CD14-positive monocyte (primary cell): Measurements from ENCODE around the gene DGCR8. TPM values are rescaled to one million over a fixed set of nuclear protein-coding genes. Genes with fewer than 3 reads are reported as not detected.

ENCODE experiments used
- DNase-seq, 3 donors: peaks; one replicate each; pipeline ENCODE4 v3.0.0-alpha.2; 2011 to 2022
- H2AFZ ChIP-seq: 2 replicates; pipeline ENCODE4 v1.6.0; 2012; ENCODE audit warnings: mild to moderate bottlenecking, low read depth, low read length, inconsistent platforms; ENCODE audit not compliant: insufficient read depth, poor library complexity, severe bottlenecking
- H3K27ac ChIP-seq, 2 donors: 1 replicate in 1 of 2; 2 replicates in 1 of 2; pipeline ENCODE4 v1.5.1; 2012 to 2013; ENCODE audit warnings: low read length in 2 of 2, control low read depth in 1 of 2, inconsistent platforms in 1 of 2, low read depth in 1 of 2, mild to moderate bottlenecking in 1 of 2
- H3K27me3 ChIP-seq, 2 donors: one replicate each; pipeline versions ENCODE4 v1.6.0 to v1.6.1; 2011 to 2013; ENCODE audit warnings: low read length in 2 of 2; ENCODE audit not compliant: control insufficient read depth in 2 of 2, insufficient read depth in 2 of 2
- H3K36me3 ChIP-seq, 2 donors: replicated peaks in 1 of 2; 1 replicate in 1 of 2; 2 replicates in 1 of 2; pipeline versions ENCODE4 v1.5.1 to v1.6.1; 2012 to 2013; ENCODE audit warnings: low read length in 2 of 2, control low read depth in 1 of 2, inconsistent platforms in 1 of 2, mild to moderate bottlenecking in 1 of 2; ENCODE audit not compliant: insufficient read depth in 2 of 2, control insufficient read depth in 1 of 2
- H3K4me1 ChIP-seq, 2 donors: 1 replicate in 1 of 2; 2 replicates in 1 of 2; pipeline versions ENCODE4 v1.5.1 to v1.6.1; 2012 to 2013; ENCODE audit warnings: low read length in 2 of 2, control low read depth in 1 of 2, inconsistent platforms in 1 of 2, mild to moderate bottlenecking in 1 of 2, moderate library complexity in 1 of 2; ENCODE audit not compliant: insufficient read depth in 2 of 2, control insufficient read depth in 1 of 2
- H3K4me2 ChIP-seq: replicated peaks from 2 replicates; pipeline ENCODE3; 2012; ENCODE audit warnings: low read length, moderate library complexity, mild to moderate bottlenecking; ENCODE audit not compliant: poor library complexity, severe bottlenecking; ENCODE audit errors: extremely low read depth
- H3K4me3 ChIP-seq, 3 experiments: fragments of 200-600 bp in 1 of 3; sonication (generic) in 1 of 3; replicated peaks in 1 of 3; 1 replicate in 2 of 3; 2 replicates in 1 of 3; pipeline ENCODE4 v1.5.1; 2011 to 2013; ENCODE audit warnings: low read length in 3 of 3, mild to moderate bottlenecking in 3 of 3, control low read depth in 2 of 3, low read depth in 2 of 3, inconsistent platforms in 1 of 3, moderate library complexity in 1 of 3
- H3K79me2 ChIP-seq: 2 replicates; pipeline ENCODE4 v1.6.0; 2012; ENCODE audit warnings: mild to moderate bottlenecking, control low read depth, inconsistent platforms, low read length, moderate library complexity; ENCODE audit not compliant: insufficient read depth
- H3K9ac ChIP-seq: 2 replicates; pipeline ENCODE4 v1.6.0; 2017; ENCODE audit warnings: low read length, mild to moderate bottlenecking; ENCODE audit not compliant: insufficient read depth, poor library complexity, severe bottlenecking
- H3K9me3 ChIP-seq, 2 donors: replicated peaks in 1 of 2; 1 replicate in 1 of 2; 2 replicates in 1 of 2; pipeline versions ENCODE4 v1.5.1 to v1.6.1; 2012 to 2013; ENCODE audit warnings: low read length in 2 of 2, control low read depth in 1 of 2; ENCODE audit not compliant: control insufficient read depth in 1 of 2, insufficient read depth in 1 of 2
- H4K20me1 ChIP-seq: 2 replicates; pipeline ENCODE4 v1.6.0; 2012; ENCODE audit warnings: mild to moderate bottlenecking, low read length, control low read depth, moderate library complexity; ENCODE audit not compliant: insufficient read depth
- H3K27ac Mint-ChIP-seq, 7 donors: one replicate each; pipeline ENCODE4 v1.8.0; 2020; ENCODE audit warnings: mild to moderate bottlenecking in 7 of 7, mixed read lengths in 7 of 7, moderate library complexity in 6 of 7, inconsistent platforms in 2 of 7
- H3K27me3 Mint-ChIP-seq, 3 donors: one replicate each; pipeline ENCODE4 v1.8.0; 2021 to 2022; ENCODE audit warnings: low read depth in 3 of 3, mild to moderate bottlenecking in 3 of 3, mixed read lengths in 3 of 3, moderate library complexity in 3 of 3, inconsistent platforms in 1 of 3
- H3K36me3 Mint-ChIP-seq, 2 donors: one replicate each; pipeline ENCODE4 v1.8.0; 2020; ENCODE audit warnings: mixed read lengths in 2 of 2, inconsistent platforms in 1 of 2, mild to moderate bottlenecking in 1 of 2
- H3K4me1 Mint-ChIP-seq: one replicate; pipeline ENCODE4 v1.8.0; 2020; ENCODE audit warnings: mild to moderate bottlenecking, mixed read lengths
- H3K4me3 Mint-ChIP-seq, 2 donors: one replicate each; pipeline ENCODE4 v1.8.0; 2020; ENCODE audit warnings: mild to moderate bottlenecking in 2 of 2, mixed read lengths in 2 of 2, moderate library complexity in 1 of 2
- H3K9me3 Mint-ChIP-seq, 7 donors: one replicate each; pipeline ENCODE4 v1.8.0; 2020 to 2022; ENCODE audit warnings: mixed read lengths in 7 of 7, mild to moderate bottlenecking in 6 of 7, moderate library complexity in 6 of 7, inconsistent platforms in 2 of 7
- CTCF ChIP-seq: fragments of 200-600 bp; IDR thresholded peaks from one replicate; pipeline ENCODE4 v1.8.0; 2022; ENCODE audit warnings: antibody characterized with exemption, mild to moderate bottlenecking
- WGBS: methylation state at CpG from one replicate; pipeline ENCODE4 v1.1.5; 2013; ENCODE audit warnings: missing lambda C conversion rate; ENCODE audit not compliant: insufficient coverage; 5-methylcytosine and 5-hydroxymethylcytosine counted together
- intact Hi-C, 2 donors: fragments of 100-400 bp; cut with micrococcal nuclease; formaldehyde crosslinking; loops; one replicate each; pipeline versions ENCODE4 v1.15.0 to v1.15.1; 2023
- polyA minus RNA-seq: library from RNA; depleted of rRNA, polyadenylated mRNA; stranded (reverse); fragments of >200 nt; gene quantifications from 2 replicates; pipeline ENCODE4 v1.2.3, GENCODE V29; 2012
- polyA plus RNA-seq, 3 donors: library from polyadenylated mRNA; depleted of rRNA in 1 of 3; unstranded in 2 of 3; stranded (reverse) in 1 of 3; fragments of 300-500 nt in 2 of 3; fragments of >200 nt in 1 of 3; fragmentation: Illumina TruSeq in 2 of 3; gene quantifications; 1 replicate in 2 of 3; 2 replicates in 1 of 3; pipeline ENCODE4 v1.2.3, GENCODE V29; 2012 to 2021
- total RNA-seq, 12 experiments: library from RNA in 1 of 12; stranded (reverse) in 1 of 12; fragments of 120-200 nt in 1 of 12; gene quantifications; one replicate each; pipeline ENCODE4 v1.2.4 and lab custom pipeline; 2013 to 2026; ENCODE audit warnings: mixed read lengths in 6 of 12, inconsistent platforms in 1 of 12

The DGCR8 gene
- 14.7 TPM for total RNA-seq (2013)
- polyA plus RNA-seq (10 to 100 TPM in 1 of 3 donors, 1 to 10 TPM in 2; 1.2 to 18.7 (median 1.4) TPM), polyA minus RNA-seq (11.4 and 16.8 TPM in 2 replicates), total RNA-seq (lab: John Stamatoyannopoulos, UW) (7.2 to 22.5 (median 11.6) reads per million in 11 experiments)

DNA sequence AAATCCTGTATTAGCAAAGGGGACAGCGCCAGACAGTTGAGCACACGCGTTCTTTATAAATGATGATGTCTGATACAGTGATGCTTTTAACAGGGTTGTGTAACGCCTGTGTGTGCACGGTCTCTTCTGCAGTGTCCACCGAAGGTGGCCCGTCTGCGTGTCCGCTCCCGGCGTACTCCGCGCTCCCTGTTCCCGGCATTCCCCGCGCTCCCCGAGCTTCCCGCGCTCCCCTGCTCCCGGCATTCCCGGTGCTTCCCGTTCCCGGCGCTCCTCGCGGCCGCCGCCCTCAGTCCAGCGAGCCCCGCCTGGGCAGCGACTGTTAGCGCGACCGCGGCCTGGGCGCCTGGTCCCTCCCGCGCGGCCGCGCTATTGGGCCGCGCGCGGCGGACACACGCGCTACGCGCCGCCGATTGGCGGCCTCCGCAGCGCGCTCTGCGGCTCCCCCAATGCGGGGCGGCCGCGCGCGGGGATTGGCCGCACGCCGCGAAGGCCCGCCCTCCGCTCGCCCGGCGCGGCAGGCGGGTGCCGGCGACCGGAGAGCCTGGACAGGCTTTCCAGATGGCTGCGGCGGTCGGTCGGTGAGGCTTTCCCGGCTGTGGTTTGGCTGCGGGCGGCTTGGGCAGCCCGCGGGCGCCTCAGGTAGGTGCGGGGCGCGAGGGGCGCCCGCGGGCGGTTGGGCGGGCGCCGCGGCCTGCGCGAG is at the start of gene DGCR8:
TSS of gene DGCR8 (plus strand) at position 497 of the 700 bp plus-strand sequence. CDS start 5,723 bp downstream, outside the sequence.
- Mint-ChIP-seq H3K27ac (peak within 1 kb of the TSS; percentile 79 to 91 (median 85)), H3K4me1 (peaks cover 37% of the 10 kb centered on the region), H3K27me3 (no peaks in the 10 kb centered on the region), H3K9me3 (no peaks in the 10 kb centered on the region), H3K36me3 (peaks cover 0 to 6% of the 10 kb centered on the region in 2 donors), H3K4me3 (peak within 1 kb of the TSS; percentile 92 to 94)
- peak within 1 kb of the TSS; percentile 43 to 66 for H3K27ac ChIP-seq
- peak within 1 kb of the TSS; percentile 81 for H2AFZ ChIP-seq
- H3K27me3 ChIP-seq = no peaks in the 10 kb centered on the region
- H3K4me1 ChIP-seq = peaks cover 11 to 14% of the 10 kb centered on the region in 2 donors
- no peaks in the 10 kb centered on the region for H3K9me3 ChIP-seq
- H3K36me3 ChIP-seq = peaks cover 0 to 5% of the 10 kb centered on the region in 2 donors
- H4K20me1 ChIP-seq = peaks cover 32% of the 10 kb centered on the region
- DNase-seq = peak; percentile 66 to 79 (median 77)
- H3K4me2 ChIP-seq = peak within 1 kb of the TSS; percentile 69
- H3K79me2 ChIP-seq = peaks cover 46% of the 10 kb centered on the region
- TF ChIP-seq CTCF = no peak
- H3K9ac ChIP-seq = peak within 1 kb of the TSS; percentile 66
- WGBS = under 1% methylated on average over 93 of the region's 100 CpGs
- intact Hi-C loops = loop anchor here in 1 of 2 donors (2.0 to 5.0 kb wide), 2 partner anchors 37 to 58 kb away; partner anchors contain the start of genes RANBP1, TANGO2 and TRMT2A
- H3K4me3 ChIP-seq = peak within 1 kb of the TSS; percentile 63 to 89 (median 76)

DNA sequence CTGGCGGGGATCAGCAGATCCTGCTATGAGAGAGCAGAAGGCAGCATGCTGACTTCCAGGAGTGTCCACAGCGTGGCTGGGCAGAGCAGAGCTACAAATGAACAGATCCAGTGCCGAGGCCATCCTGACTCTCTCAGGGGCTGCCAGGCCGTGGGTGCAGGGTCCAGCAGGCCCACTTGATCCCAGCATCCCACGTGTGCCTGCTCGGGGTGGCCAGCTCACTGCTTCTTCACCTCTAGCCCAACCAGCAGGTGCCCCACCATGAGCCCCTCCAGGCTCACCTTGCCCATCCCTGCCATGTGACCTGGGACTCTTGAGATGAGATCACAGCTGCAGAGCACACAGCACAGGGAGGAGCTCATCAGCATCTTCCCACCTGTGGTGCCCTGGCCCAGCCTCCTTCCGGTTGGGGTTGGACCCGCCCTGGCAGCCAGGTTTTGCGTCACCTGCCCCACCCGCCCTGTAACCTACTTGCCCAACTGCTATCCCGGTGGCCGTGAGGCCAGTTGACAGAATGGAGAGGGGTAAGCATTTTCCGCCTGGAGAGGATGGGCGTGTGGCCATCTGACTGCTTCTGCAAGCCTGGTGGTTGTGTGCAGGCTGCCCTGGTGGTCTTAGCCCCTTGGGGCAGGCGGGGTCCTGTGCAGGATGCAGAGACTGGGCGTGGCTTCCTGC is 48.2 kb upstream of the DGCR8 start:
- DNase-seq = no peak
- Histone ChIP-seq H3K9ac (no peak overlapping the region), H3K4me3 (no peak overlapping the region), H3K36me3 (peaks cover 33 to 74% of the 10 kb centered on the region in 2 donors), H3K79me2 (peaks cover 83% of the 10 kb centered on the region), H3K27ac (no peak overlapping the region), H4K20me1 (peaks cover 99% of the 10 kb centered on the region), H3K4me1 (peaks cover 0 to 8% of the 10 kb centered on the region in 2 donors), H3K27me3 (no peaks in the 10 kb centered on the region), H3K9me3 (no peaks in the 10 kb centered on the region), H3K4me2 (no peak overlapping the region), H2AFZ (no peak overlapping the region)
- peak overlapping the region in 1 of 7 donors; percentile 30 for H3K27ac Mint-ChIP-seq
- H3K4me1 Mint-ChIP-seq = peaks cover 14% of the 10 kb centered on the region
- H3K27me3 Mint-ChIP-seq = peaks cover 0 to 4% (median 0%) of the 10 kb centered on the region in 3 donors
- peaks cover 27 to 49% of the 10 kb centered on the region in 2 donors for H3K36me3 Mint-ChIP-seq
- no peak overlapping the region for H3K4me3 Mint-ChIP-seq
- peaks cover 0 to 3% (median 0%) of the 10 kb centered on the region in 7 donors for H3K9me3 Mint-ChIP-seq
- WGBS = 87% methylated on average over 12 of the region's 16 CpGs
- TF ChIP-seq CTCF = no peak
- intact Hi-C loops = no loop called here
